Measurements from ENCODE around the gene PHYKPL.
"Not testable (repeated sequence)": the region's sequence is repeated elsewhere in the genome, so short reads cannot be mapped to it uniquely, and the experiment has no call there.

The PHYKPL gene

GRCh38 chr5:178205749-178206047 lies 26.9 kb downstream of the PHYKPL start:
- no peak for DNase-seq
- Mint-ChIP-seq H3K27ac (peak overlapping the region; percentile 89), H3K4me1 (peaks cover 53% of the 10 kb centered on the region), H3K9me3 (no peaks in the 10 kb centered on the region), H3K27me3 (peaks cover 3% of the 10 kb centered on the region), H3K36me3 (ENCODE audit: low read depth) (peaks cover 58% of the 10 kb centered on the region), H3K4me3 (peak overlapping the region; percentile 92)
- ATAC-seq: no peak

GRCh38 chr5:178204935-178205748 lies 27.5 kb downstream of the PHYKPL start:
- peaks cover 3% of the 10 kb centered on the region for H3K27me3 Mint-ChIP-seq
- peak; percentile 83 for DNase-seq
- peak; percentile 35 for ATAC-seq
- H3K27ac Mint-ChIP-seq: peak overlapping the region; percentile 89
- peak overlapping the region; percentile 97 for H3K4me3 Mint-ChIP-seq
- peaks cover 51% of the 10 kb centered on the region for H3K4me1 Mint-ChIP-seq
- no peaks in the 10 kb centered on the region for H3K9me3 Mint-ChIP-seq
- peaks cover 52% of the 10 kb centered on the region for H3K36me3 Mint-ChIP-seq (ENCODE audit: low read depth)

- peak within 1 kb of the TSS; percentile 100 for H3K27ac Mint-ChIP-seq
- H3K9me3 Mint-ChIP-seq: no peaks in the 10 kb centered on the region
- H3K4me3 Mint-ChIP-seq: peak within 1 kb of the TSS; percentile 97
- DNase-seq (peak; percentile 96), ATAC-seq (peak; percentile 87)
- peaks cover 45% of the 10 kb centered on the region for H3K4me1 Mint-ChIP-seq
- H3K27me3 Mint-ChIP-seq: peaks cover 3% of the 10 kb centered on the region
- peaks cover 44% of the 10 kb centered on the region for H3K36me3 Mint-ChIP-seq (ENCODE audit: low read depth)
Measured at GRCh38 chr5:178204182-178204934, 28.2 kb downstream of the PHYKPL start, which contains the start of gene HNRNPAB. HNRNPAB (plus strand) TSS chr5:178204533; CDS start chr5:178204838, 305 bp downstream.

GRCh38 chr5:178203670-178204181 lies 28.9 kb downstream of the PHYKPL start:
- DNase-seq: peak; percentile 47
- H3K4me3 Mint-ChIP-seq: peak overlapping the region; percentile 97
- peaks cover 3% of the 10 kb centered on the region for H3K27me3 Mint-ChIP-seq
- peaks cover 38% of the 10 kb centered on the region for H3K36me3 Mint-ChIP-seq (ENCODE audit: low read depth)
- H3K9me3 Mint-ChIP-seq: no peaks in the 10 kb centered on the region
- peaks cover 40% of the 10 kb centered on the region for H3K4me1 Mint-ChIP-seq
- peak; percentile 7 for ATAC-seq
- peak overlapping the region; percentile 100 for H3K27ac Mint-ChIP-seq

GRCh38 chr5:178202541-178202940 lies 30.1 kb downstream of the PHYKPL start:
- DNase-seq: no peak
- Mint-ChIP-seq H3K36me3 (ENCODE audit: low read depth) (peaks cover 26% of the 10 kb centered on the region), H3K9me3 (no peaks in the 10 kb centered on the region), H3K4me3 (peak overlapping the region; percentile 65), H3K4me1 (peaks cover 33% of the 10 kb centered on the region), H3K27ac (no peak overlapping the region), H3K27me3 (peaks cover 3% of the 10 kb centered on the region)
- no peak for ATAC-seq

GRCh38 chr5:178201927-178202235 lies 30.7 kb downstream of the PHYKPL start:
- Mint-ChIP-seq H3K9me3 (no peaks in the 10 kb centered on the region), H3K27ac (no peak overlapping the region), H3K4me3 (no peak overlapping the region), H3K36me3 (ENCODE audit: low read depth) (peaks cover 20% of the 10 kb centered on the region), H3K4me1 (peaks cover 26% of the 10 kb centered on the region), H3K27me3 (peaks cover 3% of the 10 kb centered on the region)
- no peak for ATAC-seq
- no peak for DNase-seq

- Mint-ChIP-seq H3K9me3 (no peaks in the 10 kb centered on the region), H3K4me3 (no peak overlapping the region), H3K36me3 (ENCODE audit: low read depth) (peaks cover 15% of the 10 kb centered on the region), H3K4me1 (peaks cover 21% of the 10 kb centered on the region), H3K27me3 (peaks cover 3% of the 10 kb centered on the region), H3K27ac (no peak overlapping the region)
- no peak for DNase-seq
- ATAC-seq: no peak
Measured at GRCh38 chr5:178201221-178201926, 31.2 kb downstream of the PHYKPL start.

- Mint-ChIP-seq H3K36me3 (ENCODE audit: low read depth) (peaks cover 3% of the 10 kb centered on the region), H3K9me3 (no peaks in the 10 kb centered on the region), H3K27me3 (peaks cover 5% of the 10 kb centered on the region), H3K4me3 (no peak overlapping the region), H3K27ac (no peak overlapping the region), H3K4me1 (peaks cover 10% of the 10 kb centered on the region)
- DNase-seq (no peak), ATAC-seq (no peak)
Measured at GRCh38 chr5:178199581-178200434, 32.8 kb downstream of the PHYKPL start.

- H3K27me3 Mint-ChIP-seq: peaks cover 9% of the 10 kb centered on the region
- peaks cover 14% of the 10 kb centered on the region for H3K4me1 Mint-ChIP-seq
Measured at GRCh38 chr5:178198706-178199105, 33.9 kb downstream of the PHYKPL start.

GRCh38 chr5:178198151-178198550 lies 34.5 kb downstream of the PHYKPL start:
- Mint-ChIP-seq H3K27me3 (peaks cover 13% of the 10 kb centered on the region), H3K4me1 (peaks cover 19% of the 10 kb centered on the region)
- not testable (repeated sequence) for H3K9me3 Mint-ChIP-seq; H3K27ac Mint-ChIP-seq; H3K36me3 Mint-ChIP-seq (ENCODE audit: low read depth); H3K4me3 Mint-ChIP-seq; DNase-seq; ATAC-seq

More at GRCh38 chr5:178198706-178199105, 33.9 kb downstream of the PHYKPL start:
- DNase-seq: no peak
- ATAC-seq: no peak
- Mint-ChIP-seq H3K4me3 (no peak overlapping the region), H3K36me3 (ENCODE audit: low read depth) (no peaks in the 10 kb centered on the region), H3K27ac (no peak overlapping the region), H3K9me3 (no peaks in the 10 kb centered on the region)

- Mint-ChIP-seq H3K27me3 (peaks cover 19% of the 10 kb centered on the region), H3K4me3 (no peak overlapping the region), H3K9me3 (no peaks in the 10 kb centered on the region), H3K27ac (no peak overlapping the region), H3K4me1 (peaks cover 16% of the 10 kb centered on the region), H3K36me3 (ENCODE audit: low read depth) (no peaks in the 10 kb centered on the region)
- ATAC-seq (no peak), DNase-seq (no peak)
Measured at GRCh38 chr5:178196986-178197385, 35.6 kb downstream of the PHYKPL start.

- H3K9me3 Mint-ChIP-seq: no peaks in the 10 kb centered on the region
- H3K4me3 Mint-ChIP-seq: no peak overlapping the region
- ATAC-seq (no peak), DNase-seq (no peak)
- H3K27ac Mint-ChIP-seq: no peak overlapping the region
- H3K4me1 Mint-ChIP-seq: peaks cover 13% of the 10 kb centered on the region
- H3K36me3 Mint-ChIP-seq (ENCODE audit: low read depth): no peaks in the 10 kb centered on the region
- peaks cover 19% of the 10 kb centered on the region for H3K27me3 Mint-ChIP-seq
Measured at GRCh38 chr5:178196281-178196812, 36.3 kb downstream of the PHYKPL start.

GRCh38 chr5:178194026-178194425 lies 38.6 kb downstream of the PHYKPL start:
- H3K36me3 Mint-ChIP-seq (ENCODE audit: low read depth): no peaks in the 10 kb centered on the region
- H3K4me3 Mint-ChIP-seq: no peak overlapping the region
- ATAC-seq (peak; percentile 47), DNase-seq (no peak)
- H3K9me3 Mint-ChIP-seq: no peaks in the 10 kb centered on the region
- peaks cover 19% of the 10 kb centered on the region for H3K27me3 Mint-ChIP-seq
- no peak overlapping the region for H3K27ac Mint-ChIP-seq
- peaks cover 13% of the 10 kb centered on the region for H3K4me1 Mint-ChIP-seq
